ENCODE data around the gene ZSWIM5.
"Not testable (repeated sequence)": the region's sequence is repeated elsewhere in the genome, so short reads cannot be mapped to it uniquely, and the experiment has no call there.

Gene ZSWIM5

GRCh38 chr1:45200906-45201500 is 5.4 kb downstream of the ZSWIM5 start:
- no peak for DNase-seq (ENCODE audit: low read depth)

- no peak for DNase-seq (ENCODE audit: low read depth)
Observed at GRCh38 chr1:45200435-45200834, 6.0 kb downstream of the ZSWIM5 start.

GRCh38 chr1:45198185-45198584 is 8.2 kb downstream of the ZSWIM5 start:
- no peak for DNase-seq (ENCODE audit: low read depth)

- no peak for DNase-seq (ENCODE audit: low read depth)
Observed at GRCh38 chr1:45196863-45197262, 9.5 kb downstream of the ZSWIM5 start.

GRCh38 chr1:45191418-45191783 is 15.0 kb downstream of the ZSWIM5 start:
- no peak for DNase-seq (ENCODE audit: low read depth)

GRCh38 chr1:45187725-45188124 is 18.7 kb downstream of the ZSWIM5 start:
- DNase-seq (ENCODE audit: low read depth): no peak

- DNase-seq (ENCODE audit: low read depth): not testable (repeated sequence)
Observed at GRCh38 chr1:45179918-45180519, 26.4 kb downstream of the ZSWIM5 start.

GRCh38 chr1:45177452-45177851 is 29.0 kb downstream of the ZSWIM5 start:
- no peak for DNase-seq (ENCODE audit: low read depth)

GRCh38 chr1:45172764-45173163 is 33.6 kb downstream of the ZSWIM5 start:
- DNase-seq (ENCODE audit: low read depth): no peak

GRCh38 chr1:45172005-45172404 is 34.4 kb downstream of the ZSWIM5 start:
- DNase-seq (ENCODE audit: low read depth): no peak

- no peak for DNase-seq (ENCODE audit: low read depth)
Observed at GRCh38 chr1:45171575-45171974, 34.8 kb downstream of the ZSWIM5 start.

GRCh38 chr1:45170151-45170742 is 36.2 kb downstream of the ZSWIM5 start:
- no peak for DNase-seq (ENCODE audit: low read depth)

- not testable (repeated sequence) for DNase-seq (ENCODE audit: low read depth)
Observed at GRCh38 chr1:45167947-45168346, 38.5 kb downstream of the ZSWIM5 start.

GRCh38 chr1:45164307-45164706 is 42.1 kb downstream of the ZSWIM5 start:
- not testable (repeated sequence) for DNase-seq (ENCODE audit: low read depth)

GRCh38 chr1:45163111-45163510 is 43.3 kb downstream of the ZSWIM5 start:
- not testable (repeated sequence) for DNase-seq (ENCODE audit: low read depth)

GRCh38 chr1:45162041-45163035 is 44.1 kb downstream of the ZSWIM5 start:
- not testable (repeated sequence) for DNase-seq (ENCODE audit: low read depth)

GRCh38 chr1:45155957-45156356 is 50.4 kb downstream of the ZSWIM5 start:
- DNase-seq (ENCODE audit: low read depth): no peak

GRCh38 chr1:45155423-45155822 is 51.0 kb downstream of the ZSWIM5 start:
- DNase-seq (ENCODE audit: low read depth): no peak

GRCh38 chr1:45152126-45152525 is 54.3 kb downstream of the ZSWIM5 start:
- no peak for DNase-seq (ENCODE audit: low read depth)

GRCh38 chr1:45148209-45148825 is 58.1 kb downstream of the ZSWIM5 start:
- no peak for DNase-seq (ENCODE audit: low read depth)

- no peak for DNase-seq (ENCODE audit: low read depth)
Observed at GRCh38 chr1:45146833-45147232, 59.6 kb downstream of the ZSWIM5 start.
